ENCODE data around the gene KLF13. TPM values are rescaled to one million over a fixed set of nuclear protein-coding genes. Genes with fewer than 3 reads are reported as not detected.

Gene KLF13
- total RNA-seq, 1 donor from 2014 or later, result 235 TPM

DNA sequence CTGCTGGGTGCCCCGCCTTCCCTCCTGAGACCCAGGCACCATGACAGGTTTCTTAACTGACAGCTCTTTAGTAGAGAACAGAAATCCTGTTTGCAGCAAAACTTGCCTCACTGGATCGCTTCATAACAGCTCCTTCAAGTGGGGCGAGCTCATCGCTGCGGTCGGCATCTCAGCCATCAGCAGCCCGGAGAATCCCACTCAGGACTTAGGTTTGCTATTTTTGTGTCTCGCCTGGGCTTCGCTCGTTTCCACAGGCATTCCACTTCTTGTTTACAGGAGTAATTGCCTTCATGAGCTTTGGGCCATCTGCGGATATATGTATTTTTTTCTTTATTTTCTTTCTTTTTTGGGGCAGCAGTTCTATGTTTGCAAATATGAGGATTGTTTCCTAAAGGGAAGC, 15.7 kb downstream of the KLF13 start:
- Histone ChIP-seq H3K27ac (no peak overlapping the region), H3K27me3 (no peaks in the 10 kb centered on the region), H3K36me3 (peaks cover 0 to 4% of the 10 kb centered on the region in 2 donors), H3K4me3 (no peak overlapping the region), H3K9me3 (no peaks in the 10 kb centered on the region), H3K4me1 (peaks cover 33 to 57% of the 10 kb centered on the region in 2 donors)
- TF ChIP-seq, protein P1, sequence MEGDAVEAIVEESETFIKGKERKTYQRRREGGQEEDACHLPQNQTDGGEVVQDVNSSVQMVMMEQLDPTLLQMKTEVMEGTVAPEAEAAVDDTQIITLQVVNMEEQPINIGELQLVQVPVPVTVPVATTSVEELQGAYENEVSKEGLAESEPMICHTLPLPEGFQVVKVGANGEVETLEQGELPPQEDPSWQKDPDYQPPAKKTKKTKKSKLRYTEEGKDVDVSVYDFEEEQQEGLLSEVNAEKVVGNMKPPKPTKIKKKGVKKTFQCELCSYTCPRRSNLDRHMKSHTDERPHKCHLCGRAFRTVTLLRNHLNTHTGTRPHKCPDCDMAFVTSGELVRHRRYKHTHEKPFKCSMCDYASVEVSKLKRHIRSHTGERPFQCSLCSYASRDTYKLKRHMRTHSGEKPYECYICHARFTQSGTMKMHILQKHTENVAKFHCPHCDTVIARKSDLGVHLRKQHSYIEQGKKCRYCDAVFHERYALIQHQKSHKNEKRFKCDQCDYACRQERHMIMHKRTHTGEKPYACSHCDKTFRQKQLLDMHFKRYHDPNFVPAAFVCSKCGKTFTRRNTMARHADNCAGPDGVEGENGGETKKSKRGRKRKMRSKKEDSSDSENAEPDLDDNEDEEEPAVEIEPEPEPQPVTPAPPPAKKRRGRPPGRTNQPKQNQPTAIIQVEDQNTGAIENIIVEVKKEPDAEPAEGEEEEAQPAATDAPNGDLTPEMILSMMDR (IDR thresholded peaks at IDR 0.05), result no peak
- DNase-seq (ENCODE audit: low spot score in 2 of 2), result no peak
- intact Hi-C loops (cut with DNase I), result no loop called here

DNA sequence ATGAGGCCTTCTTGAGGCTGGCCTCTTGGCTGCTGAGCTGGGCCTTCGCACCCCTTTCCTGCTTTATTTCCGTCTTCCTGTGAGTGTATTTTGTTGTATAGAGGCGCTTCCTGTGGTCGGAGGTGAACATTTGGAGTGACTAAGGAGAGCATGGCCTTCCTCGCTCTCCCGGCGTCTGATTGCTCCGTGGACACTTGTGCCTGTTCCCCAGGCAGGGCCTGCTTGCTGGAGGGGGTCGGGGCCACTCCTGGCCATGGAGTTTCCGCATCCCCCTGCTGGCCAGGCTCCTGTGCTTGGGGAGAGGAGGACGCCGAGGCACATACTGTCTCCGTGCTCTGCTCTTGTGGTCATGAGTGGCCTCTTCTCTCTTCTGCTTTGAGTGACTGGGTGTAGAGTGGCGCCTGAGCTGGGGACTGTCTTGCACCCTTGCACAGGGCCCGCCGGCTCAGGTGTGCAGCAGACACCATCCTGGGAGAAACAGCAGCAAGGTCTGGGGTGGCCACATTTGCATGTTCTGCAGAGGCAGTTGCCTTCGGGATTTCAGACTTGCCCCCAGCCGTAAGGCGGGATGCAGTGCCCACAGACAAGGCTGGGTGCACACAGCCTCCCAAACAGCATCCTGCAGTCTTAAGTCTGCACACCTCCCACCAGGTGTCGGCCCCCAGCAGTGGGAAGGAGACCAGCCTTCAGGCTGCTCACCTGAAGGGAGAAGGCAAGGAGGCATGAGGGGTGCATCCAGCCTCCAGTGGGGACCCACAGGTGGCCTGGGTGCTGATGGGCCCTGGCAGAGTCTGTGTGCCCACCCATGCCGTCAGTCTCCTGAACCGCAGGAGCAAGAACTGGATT, 16.4 kb downstream of the KLF13 start:
- peak overlapping the region in 1 of 2 donors; percentile 80 for H3K27ac ChIP-seq
- H3K4me1 ChIP-seq, result peaks cover 31 to 57% of the 10 kb centered on the region in 2 donors
- no peak overlapping the region for H3K4me3 ChIP-seq
- intact Hi-C loops (cut with DNase I), result no loop called here
- TF ChIP-seq, protein P1 (IDR thresholded peaks at IDR 0.05), result no peak
- peaks cover 1 to 5% of the 10 kb centered on the region in 2 donors for H3K36me3 ChIP-seq
- no peak for DNase-seq (ENCODE audit: low spot score in 2 of 2)
- H3K27me3 ChIP-seq, result no peaks in the 10 kb centered on the region
- H3K9me3 ChIP-seq, result no peaks in the 10 kb centered on the region

DNA sequence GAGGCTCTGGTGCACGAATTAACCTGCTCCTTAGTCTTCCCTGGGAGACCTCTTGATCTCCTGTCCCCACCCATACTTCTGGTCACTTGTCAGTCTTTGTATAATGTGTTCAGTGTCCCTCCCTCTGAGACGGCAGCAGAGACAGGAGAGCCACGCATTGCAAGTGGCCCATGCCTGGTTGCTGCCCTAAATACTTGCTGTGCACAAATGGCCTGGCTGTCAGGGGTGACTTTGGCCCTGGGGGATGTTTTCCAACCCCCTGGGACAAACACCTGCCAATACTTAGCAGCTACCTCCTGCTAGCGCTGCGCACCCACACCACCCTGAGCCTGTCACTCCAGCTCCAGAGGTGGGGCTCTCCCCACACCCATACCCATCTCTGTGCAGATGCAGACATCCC, 17.2 kb downstream of the KLF13 start:
- peaks cover 25 to 49% of the 10 kb centered on the region in 2 donors for H3K4me1 ChIP-seq
- intact Hi-C loops (cut with DNase I), result loop anchor here (1.0 kb wide), 1 partner anchor 8 kb away; no protein-coding TSS in a partner anchor

DNA sequence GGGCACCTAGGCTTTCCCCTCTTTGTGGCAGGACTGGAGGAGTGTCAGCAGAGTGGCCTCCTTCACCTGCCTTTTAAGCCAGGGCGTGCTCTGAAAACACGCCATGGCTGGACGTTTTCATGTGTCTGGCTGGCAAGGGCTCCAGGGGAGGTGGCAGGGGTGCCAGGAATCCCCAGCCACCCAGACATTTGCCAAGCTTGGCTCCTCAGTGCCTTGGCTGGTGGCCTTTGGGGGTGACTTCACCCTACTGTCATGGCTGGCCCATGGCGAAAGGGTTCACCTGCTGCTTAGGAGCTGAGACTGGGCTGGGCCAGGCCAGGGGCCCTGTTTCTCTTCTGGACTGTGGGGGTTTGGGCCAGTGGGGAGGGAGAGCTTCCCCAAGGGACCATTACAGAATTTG, 17.6 kb downstream of the KLF13 start:
- Histone ChIP-seq H3K4me3 (peak overlapping the region in 1 of 2 donors; percentile 11), H3K4me1 (peaks cover 23 to 45% of the 10 kb centered on the region in 2 donors), H3K9me3 (no peaks in the 10 kb centered on the region), H3K27me3 (no peaks in the 10 kb centered on the region), H3K27ac (peak overlapping the region; percentile 68 to 80), H3K36me3 (peaks cover 4 to 10% of the 10 kb centered on the region in 2 donors)
- intact Hi-C loops (cut with DNase I), result loop anchor here (1.0 kb wide), 1 partner anchor 8 kb away; no protein-coding TSS in a partner anchor
- TF ChIP-seq, protein P1 (IDR thresholded peaks at IDR 0.05), result no peak
- no peak for DNase-seq (ENCODE audit: low spot score in 2 of 2)

More for the DNA sequence above, 17.2 kb downstream of the KLF13 start:
- Histone ChIP-seq H3K27me3 (no peaks in the 10 kb centered on the region), H3K27ac (peak overlapping the region; percentile 68 to 80), H3K36me3 (peaks cover 4 to 10% of the 10 kb centered on the region in 2 donors), H3K9me3 (no peaks in the 10 kb centered on the region), H3K4me3 (peak overlapping the region in 1 of 2 donors; percentile 11)
- no peak for DNase-seq (ENCODE audit: low spot score in 2 of 2)
- TF ChIP-seq, protein P1 (IDR thresholded peaks at IDR 0.05), result no peak

DNA sequence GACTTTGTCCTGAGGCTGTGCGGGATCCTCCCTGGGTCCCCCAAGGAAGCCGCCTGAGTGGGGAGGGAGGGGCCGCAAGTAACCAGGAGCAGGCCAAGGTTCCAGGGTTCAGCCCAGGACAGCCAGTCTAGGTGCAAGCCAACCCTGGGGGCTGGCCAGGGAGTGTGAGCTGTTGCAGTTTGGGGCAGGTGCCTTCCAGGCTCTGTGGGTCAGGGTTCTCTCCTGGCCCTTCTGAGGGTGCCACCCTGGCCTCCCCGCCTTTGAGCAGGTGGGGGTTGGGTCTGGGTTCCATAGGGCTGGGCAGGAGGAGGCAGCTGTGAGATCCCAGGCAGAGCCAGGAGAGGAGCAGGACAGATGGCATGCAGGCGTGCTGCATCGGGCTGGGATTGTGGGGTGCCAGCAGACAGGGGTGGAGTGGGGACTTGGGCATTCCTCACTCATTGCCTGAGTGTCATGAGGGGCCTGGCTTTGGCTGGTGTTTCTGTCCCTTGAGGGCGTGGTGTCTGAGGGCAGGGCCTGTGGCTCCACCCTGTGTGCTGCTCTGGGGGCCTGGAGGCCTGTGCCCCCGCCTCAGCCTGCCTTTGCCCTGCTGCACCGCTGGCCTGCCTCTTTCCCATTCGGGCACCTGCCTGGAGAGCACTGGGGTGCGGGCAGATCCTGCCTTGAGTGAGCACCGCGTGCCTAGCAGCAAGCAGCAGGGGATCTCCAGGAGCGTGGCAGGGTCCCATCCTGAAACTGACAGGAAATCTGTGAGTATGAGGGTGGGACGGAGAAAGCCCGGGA, 18.4 kb downstream of the KLF13 start:
- DNase-seq (ENCODE audit: low spot score in 2 of 2), result no peak

More for the DNA sequence above, 18.4 kb downstream of the KLF13 start:
- Histone ChIP-seq H3K4me3 (peak overlapping the region in 1 of 2 donors; percentile 11), H3K36me3 (peaks cover 4 to 7% of the 10 kb centered on the region in 2 donors), H3K27ac (peak overlapping the region; percentile 68 to 80), H3K4me1 (peaks cover 23 to 41% of the 10 kb centered on the region in 2 donors), H3K9me3 (no peaks in the 10 kb centered on the region), H3K27me3 (no peaks in the 10 kb centered on the region)
- intact Hi-C loops (cut with DNase I), result loop anchor here (1.0 kb wide), 1 partner anchor 7 kb away; no protein-coding TSS in a partner anchor
- TF ChIP-seq, protein P1 (IDR thresholded peaks at IDR 0.05), result no peak
